Uterus (tissue), 2 donors: ENCODE measurements around the gene COL9A3.

Experiments
- CTCF ChIP-seq, 4 experiments: fragments of 200-600 bp in 2 of 4; fragments of 450-650 bp in 2 of 4; sonication (generic) in 2 of 4; IDR thresholded peaks; one replicate each; pipeline ENCODE4 v1.5.1; 2016 to 2019; ENCODE audit warnings: antibody characterized with exemption in 4 of 4, mild to moderate bottlenecking in 2 of 4, moderate library complexity in 1 of 4
- POLR2A ChIP-seq, 2 donors: fragments of 450-650 bp; IDR thresholded peaks; one replicate each; pipeline ENCODE4 v1.6.1; 2016; ENCODE audit warnings: antibody characterized with exemption in 2 of 2, mild to moderate bottlenecking in 1 of 2, moderate library complexity in 1 of 2

- TF ChIP-seq CTCF (IDR thresholded peaks at IDR 0.05) (no peak), POLR2A (IDR thresholded peaks at IDR 0.05) (no peak)
Observed at GRCh38 chr20:62778601-62779416, 38.0 kb upstream of the COL9A3 start.
